NCI-H2081 treated with DMSO at 0.1 percent for 48 hours (cell line): ENCODE data around the gene COX8A.
"Not testable (repeated sequence)": the region's sequence is repeated elsewhere in the genome, so short reads cannot be mapped to it uniquely, and the experiment has no call there.

ENCODE experiments used
- DNase-seq: peaks from one replicate; lab custom pipeline; 2025; lab: John Stamatoyannopoulos, UW

COX8A gene

GRCh38 chr11:63970902-63971301, 3.5 kb upstream of the COX8A start:
- no peak for DNase-seq

GRCh38 chr11:63973912-63974258, 535 bp upstream of the COX8A start:
- DNase-seq: not testable (repeated sequence)

DNA sequence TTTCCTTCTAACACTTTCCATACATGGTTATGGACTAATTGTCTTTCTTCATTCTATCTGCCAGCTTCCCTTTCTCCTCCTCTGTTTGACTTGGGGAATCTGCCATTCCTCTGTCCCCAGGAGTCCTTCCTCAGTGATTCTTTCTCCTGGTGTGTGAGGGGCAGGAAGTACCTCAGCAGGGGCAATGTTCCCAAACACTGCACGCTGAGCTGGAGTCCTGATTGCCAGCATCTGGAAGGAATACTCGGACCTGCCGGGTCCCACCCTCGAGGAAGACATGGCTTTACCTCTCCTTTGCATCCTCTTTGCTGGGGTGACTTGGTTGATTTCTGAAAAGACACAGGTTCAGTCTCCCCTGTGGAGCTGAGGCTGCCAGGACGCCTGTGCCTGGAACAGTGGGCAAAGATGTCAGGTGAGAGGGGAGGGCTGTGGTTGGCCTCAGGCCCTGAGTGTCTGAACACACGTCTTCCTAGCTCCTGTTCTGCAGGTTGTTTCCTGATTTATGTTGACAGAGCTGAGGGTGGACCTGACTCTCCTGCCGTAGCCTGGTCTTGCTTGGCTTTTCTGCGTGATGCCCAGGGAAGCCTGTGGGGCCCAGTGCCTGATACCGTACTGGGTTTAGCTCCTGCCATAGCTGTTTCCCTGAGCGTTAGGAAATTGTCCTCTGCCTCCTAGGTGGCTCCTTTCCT, 4.3 kb downstream of the COX8A start:
- DNase-seq: no peak

- DNase-seq: no peak
Observed at GRCh38 chr11:63979426-63979825, 5.0 kb downstream of the COX8A start.

- DNase-seq: no peak
Observed at GRCh38 chr11:63985812-63986155, 11.4 kb downstream of the COX8A start.

- DNase-seq: peak; percentile 80
Observed at GRCh38 chr11:63986156-63986931, 11.9 kb downstream of the COX8A start, which contains the start of gene OTUB1. OTUB1 (plus strand) TSS chr11:63986438; CDS start chr11:63986457, 19 bp downstream.

- DNase-seq: no peak
Observed at GRCh38 chr11:63986932-63987513, 12.6 kb downstream of the COX8A start.

GRCh38 chr11:63991558-63991957, 17.1 kb downstream of the COX8A start:
- no peak for DNase-seq

GRCh38 chr11:63993100-63993499, 18.7 kb downstream of the COX8A start:
- DNase-seq: no peak

GRCh38 chr11:63993993-63994392, 19.6 kb downstream of the COX8A start:
- DNase-seq: no peak

GRCh38 chr11:63996512-63996911, 22.1 kb downstream of the COX8A start:
- no peak for DNase-seq

DNA sequence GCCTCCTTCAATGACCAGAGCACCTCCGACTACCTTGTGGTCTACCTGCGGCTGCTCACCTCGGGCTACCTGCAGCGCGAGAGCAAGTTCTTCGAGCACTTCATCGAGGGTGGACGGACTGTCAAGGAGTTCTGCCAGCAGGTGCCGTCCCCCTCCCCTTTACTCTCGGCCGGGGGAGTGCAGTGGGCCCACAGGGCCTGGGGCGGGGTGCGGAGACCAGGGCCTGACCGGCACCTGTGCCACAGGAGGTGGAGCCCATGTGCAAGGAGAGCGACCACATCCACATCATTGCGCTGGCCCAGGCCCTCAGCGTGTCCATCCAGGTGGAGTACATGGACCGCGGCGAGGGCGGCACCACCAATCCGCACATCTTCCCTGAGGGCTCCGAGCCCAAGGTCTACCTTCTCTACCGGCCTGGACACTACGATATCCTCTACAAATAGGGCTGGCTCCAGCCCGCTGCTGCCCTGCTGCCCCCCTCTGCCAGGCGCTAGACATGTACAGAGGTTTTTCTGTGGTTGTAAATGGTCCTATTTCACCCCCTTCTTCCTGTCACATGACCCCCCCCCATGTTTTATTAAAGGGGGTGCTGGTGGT, 22.8 kb downstream of the COX8A start:
- DNase-seq: no peak

DNA sequence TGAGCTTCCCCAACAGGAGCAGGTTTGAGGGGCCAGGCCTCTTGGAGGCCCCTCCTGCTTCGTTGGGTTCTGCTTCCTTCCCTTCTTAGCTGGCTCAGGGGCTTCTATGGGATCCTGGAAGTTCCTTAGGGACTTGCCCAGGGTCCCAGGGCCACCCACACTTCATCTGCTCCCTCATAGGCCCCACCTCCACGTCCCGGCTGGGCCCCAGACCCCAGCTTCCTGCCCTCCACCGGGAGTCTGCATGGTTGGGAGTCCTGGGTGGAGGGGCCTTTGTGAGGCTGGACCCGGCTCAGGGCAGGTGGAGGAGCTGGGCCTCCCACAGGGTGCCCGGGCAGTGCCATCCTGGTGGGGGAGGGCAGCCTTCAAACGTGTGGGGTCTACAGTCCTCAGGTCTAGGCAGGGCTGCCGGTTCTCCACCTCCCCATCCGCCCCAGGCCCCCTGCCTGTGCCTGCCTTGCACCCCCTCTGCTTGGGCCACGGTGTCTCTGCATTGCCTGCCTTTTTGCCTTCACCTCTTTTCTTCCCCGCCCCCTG, 23.4 kb downstream of the COX8A start:
- no peak for DNase-seq

DNA sequence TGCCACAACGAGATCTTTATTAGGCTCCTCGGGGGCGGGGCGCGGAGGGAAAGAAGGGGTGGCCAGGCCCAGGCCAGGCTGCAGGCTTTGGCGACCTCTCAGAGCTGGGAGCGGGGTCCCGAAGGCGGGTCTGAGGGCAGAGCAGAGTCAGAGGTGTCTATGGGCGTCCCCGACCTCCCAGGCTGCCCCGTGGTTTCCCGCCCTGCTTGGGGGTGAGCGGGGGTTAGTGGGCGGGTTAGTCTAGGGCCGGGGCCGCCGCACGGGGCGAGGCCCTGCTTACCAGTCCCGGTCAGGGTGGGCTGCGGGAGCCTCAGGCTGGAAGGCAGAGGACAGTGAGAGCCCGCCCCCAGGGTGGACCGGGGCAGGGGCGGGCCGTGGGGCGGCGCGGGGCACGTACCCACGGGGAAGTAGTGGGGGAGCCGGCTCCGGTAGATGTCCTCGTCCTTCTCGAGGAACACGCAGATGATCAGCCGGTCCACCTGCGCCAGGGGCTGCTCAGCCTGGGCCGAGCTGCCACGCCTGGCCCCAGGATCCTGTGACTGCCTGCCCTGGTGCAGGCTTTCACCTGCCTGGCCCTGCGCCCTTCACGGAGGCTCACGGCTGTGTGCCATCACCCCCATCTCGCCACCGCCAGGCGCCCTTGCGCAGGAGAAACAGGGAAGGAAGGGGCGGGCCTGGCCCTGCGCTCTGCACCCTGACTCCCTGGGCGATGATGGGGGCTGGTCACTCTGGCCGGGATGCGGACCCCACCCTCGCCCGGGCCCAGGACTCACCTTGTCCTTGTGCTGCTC, 24.3 kb downstream of the COX8A start:
- no peak for DNase-seq

- no peak for DNase-seq
Observed at GRCh38 chr11:63999349-64000025, 25.1 kb downstream of the COX8A start.

GRCh38 chr11:64000026-64000739, 25.8 kb downstream of the COX8A start:
- DNase-seq: no peak

- DNase-seq: no peak
Observed at GRCh38 chr11:64000740-64001483, 26.5 kb downstream of the COX8A start.

GRCh38 chr11:64001484-64002420, 27.3 kb downstream of the COX8A start:
- DNase-seq: no peak
